OCI-LY3 (cell line): ENCODE data around the gene ZSCAN22.

ENCODE experiments used
- EZH2phosphoT487 ChIP-seq: fragments of 200-600 bp; shearing (Covaris generic); IDR thresholded peaks from 2 replicates; pipeline ENCODE4 v1.6.1; 2018; ENCODE audit warnings: antibody characterized with exemption, mixed run types, low read depth
- TF ChIP-seq, protein P1 (sequence below): fragments of 200-600, 300-600 bp; sonication (generic); IDR thresholded peaks from 2 replicates; pipeline ENCODE4 v1.5.1; 2014; ENCODE audit warnings: antibody characterized with exemption, low read length, low read depth

DNA sequence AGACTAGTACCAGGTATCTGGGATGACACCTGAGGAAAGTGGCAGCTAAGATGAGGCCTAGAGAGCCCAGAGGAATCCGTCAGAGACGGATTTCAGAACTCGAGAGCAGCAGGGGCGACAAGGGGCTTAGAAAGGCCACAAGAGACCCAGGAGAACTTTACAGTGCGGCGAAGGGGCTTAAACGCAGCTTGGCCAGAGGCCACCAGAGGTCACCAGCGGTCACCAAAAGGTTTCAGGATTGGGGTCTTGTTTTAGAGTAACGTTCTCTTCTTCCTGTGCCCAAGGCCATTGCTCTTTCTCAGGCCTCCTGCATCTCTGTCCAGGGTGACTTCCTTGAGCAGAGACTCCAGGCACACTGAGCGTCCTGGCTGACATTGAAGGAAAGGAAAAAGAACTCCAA lies 2.2 kb downstream of the ZSCAN22 start:
- TF ChIP-seq, protein P1, sequence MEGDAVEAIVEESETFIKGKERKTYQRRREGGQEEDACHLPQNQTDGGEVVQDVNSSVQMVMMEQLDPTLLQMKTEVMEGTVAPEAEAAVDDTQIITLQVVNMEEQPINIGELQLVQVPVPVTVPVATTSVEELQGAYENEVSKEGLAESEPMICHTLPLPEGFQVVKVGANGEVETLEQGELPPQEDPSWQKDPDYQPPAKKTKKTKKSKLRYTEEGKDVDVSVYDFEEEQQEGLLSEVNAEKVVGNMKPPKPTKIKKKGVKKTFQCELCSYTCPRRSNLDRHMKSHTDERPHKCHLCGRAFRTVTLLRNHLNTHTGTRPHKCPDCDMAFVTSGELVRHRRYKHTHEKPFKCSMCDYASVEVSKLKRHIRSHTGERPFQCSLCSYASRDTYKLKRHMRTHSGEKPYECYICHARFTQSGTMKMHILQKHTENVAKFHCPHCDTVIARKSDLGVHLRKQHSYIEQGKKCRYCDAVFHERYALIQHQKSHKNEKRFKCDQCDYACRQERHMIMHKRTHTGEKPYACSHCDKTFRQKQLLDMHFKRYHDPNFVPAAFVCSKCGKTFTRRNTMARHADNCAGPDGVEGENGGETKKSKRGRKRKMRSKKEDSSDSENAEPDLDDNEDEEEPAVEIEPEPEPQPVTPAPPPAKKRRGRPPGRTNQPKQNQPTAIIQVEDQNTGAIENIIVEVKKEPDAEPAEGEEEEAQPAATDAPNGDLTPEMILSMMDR, result peak; percentile 61
- no peak for TF ChIP-seq EZH2phosphoT487
